Fibroblast of peridontal ligament (primary cell): ENCODE results near the gene OR6B2.

ENCODE experiments used
- DNase-seq: peaks from one replicate; pipeline ENCODE4 v3.0.0-alpha.2; 2010; ENCODE audit errors: extremely low read depth

Gene OR6B2

GRCh38 chr2:240041363-240041762 is 11.1 kb upstream of the OR6B2 start:
- DNase-seq = no peak

GRCh38 chr2:240037358-240037757 is 7.1 kb upstream of the OR6B2 start:
- no peak for DNase-seq

GRCh38 chr2:240033330-240033678 is 3.1 kb upstream of the OR6B2 start:
- DNase-seq = no peak

- no peak for DNase-seq
These were observed 2.4 kb upstream of the OR6B2 start for GRCh38 chr2:240032406-240033329.

- DNase-seq = peak; percentile 3
These were observed 5.5 kb downstream of the OR6B2 start for GRCh38 chr2:240024766-240025165.

- no peak for DNase-seq
These were observed 6.4 kb downstream of the OR6B2 start for GRCh38 chr2:240023792-240024191.

GRCh38 chr2:240021488-240022104 is 8.6 kb downstream of the OR6B2 start:
- peak; percentile 49 for DNase-seq

- no peak for DNase-seq
These were observed 12.0 kb downstream of the OR6B2 start for GRCh38 chr2:240018071-240018750.

- no peak for DNase-seq
These were observed 15.9 kb downstream of the OR6B2 start for GRCh38 chr2:240014327-240014726.

- DNase-seq = peak; percentile 22
These were observed 16.9 kb downstream of the OR6B2 start for GRCh38 chr2:240013343-240013742.

GRCh38 chr2:240002983-240003382 is 27.2 kb downstream of the OR6B2 start:
- no peak for DNase-seq

GRCh38 chr2:240000671-240001070 is 29.6 kb downstream of the OR6B2 start:
- DNase-seq = no peak

- no peak for DNase-seq
These were observed 32.4 kb downstream of the OR6B2 start for GRCh38 chr2:239997686-239998409.

GRCh38 chr2:239994086-239994485 is 36.1 kb downstream of the OR6B2 start:
- DNase-seq = no peak

GRCh38 chr2:239993291-239993690 is 36.9 kb downstream of the OR6B2 start:
- DNase-seq = no peak

GRCh38 chr2:239991689-239992314 is 38.4 kb downstream of the OR6B2 start:
- DNase-seq = peak; percentile 89

GRCh38 chr2:239990966-239991365 is 39.3 kb downstream of the OR6B2 start:
- DNase-seq = no peak

GRCh38 chr2:239985356-239985755 is 44.9 kb downstream of the OR6B2 start:
- DNase-seq = no peak

GRCh38 chr2:239984421-239985194 is 45.6 kb downstream of the OR6B2 start:
- no peak for DNase-seq

- DNase-seq = no peak
These were observed 47.0 kb downstream of the OR6B2 start for GRCh38 chr2:239983004-239983778.
